ENCODE results near the gene SSUH2. TPM values are rescaled to one million over a fixed set of nuclear protein-coding genes. Genes with fewer than 3 reads are reported as not detected.

The SSUH2 gene
- total RNA-seq, 1 experiment from 2014 or later, result 0.51 TPM

GRCh38 chr3:8650583-8651416 is 6.2 kb upstream of the SSUH2 start:
- Mint-ChIP-seq H3K4me1 (ENCODE audit: insufficient read depth, unreplicated experiment) (no peaks in the 10 kb centered on the region), H3K36me3 (ENCODE audit: insufficient read depth, unreplicated experiment) (no peaks in the 10 kb centered on the region), H3K9me3 (ENCODE audit: unreplicated experiment) (no peaks in the 10 kb centered on the region), H3K4me3 (ENCODE audit: unreplicated experiment) (no peak overlapping the region), H3K27ac (ENCODE audit: low read depth, unreplicated experiment) (no peak overlapping the region), H3K27me3 (ENCODE audit: insufficient read depth, unreplicated experiment) (peaks cover 20% of the 10 kb centered on the region)
- POLR2A ChIA-PET, result no interaction called here
- TF ChIP-seq CTCF (IDR thresholded peaks at IDR 0.05; ENCODE audit: unreplicated experiment), result no peak
- intact Hi-C loops (cut with micrococcal nuclease), result no loop called here
- DNase-seq (ENCODE audit: unreplicated experiment), result no peak
- CTCF ChIA-PET, result interaction anchor here (1.6 kb wide), 1 partner anchor 12 kb away, joined by 4 read pairs; no protein-coding TSS in a partner anchor
- BruUV-seq (replicated peaks), result no TSS peak

- POLR2A ChIA-PET, result no interaction called here
- Mint-ChIP-seq H3K27ac (ENCODE audit: low read depth, unreplicated experiment) (no peak overlapping the region), H3K36me3 (ENCODE audit: insufficient read depth, unreplicated experiment) (no peaks in the 10 kb centered on the region), H3K4me1 (ENCODE audit: insufficient read depth, unreplicated experiment) (no peaks in the 10 kb centered on the region), H3K4me3 (ENCODE audit: unreplicated experiment) (no peak overlapping the region), H3K9me3 (ENCODE audit: unreplicated experiment) (no peaks in the 10 kb centered on the region), H3K27me3 (ENCODE audit: insufficient read depth, unreplicated experiment) (peaks cover 20% of the 10 kb centered on the region)
- no peak for TF ChIP-seq CTCF (IDR thresholded peaks at IDR 0.05; ENCODE audit: unreplicated experiment)
- CTCF ChIA-PET, result no interaction called here
- intact Hi-C loops (cut with micrococcal nuclease), result no loop called here
- DNase-seq (ENCODE audit: unreplicated experiment), result no peak
- no TSS peak for BruUV-seq (replicated peaks)
Measured at GRCh38 chr3:8649757-8650156, 5.2 kb upstream of the SSUH2 start.

- Mint-ChIP-seq H3K4me1 (ENCODE audit: insufficient read depth, unreplicated experiment) (no peaks in the 10 kb centered on the region), H3K9me3 (ENCODE audit: unreplicated experiment) (no peaks in the 10 kb centered on the region), H3K36me3 (ENCODE audit: insufficient read depth, unreplicated experiment) (no peaks in the 10 kb centered on the region), H3K27me3 (ENCODE audit: insufficient read depth, unreplicated experiment) (peaks cover 20% of the 10 kb centered on the region), H3K4me3 (ENCODE audit: unreplicated experiment) (no peak overlapping the region), H3K27ac (ENCODE audit: low read depth, unreplicated experiment) (no peak overlapping the region)
- intact Hi-C loops (cut with micrococcal nuclease), result no loop called here
- ChIA-PET CTCF (interaction anchor here (0.6 to 1.1 kb wide), 3 partner anchors 15 to 145 kb away, joined by 3 read pairs; no protein-coding TSS in a partner anchor), POLR2A (no interaction called here)
- no peak for TF ChIP-seq CTCF (IDR thresholded peaks at IDR 0.05; ENCODE audit: unreplicated experiment)
- no peak for DNase-seq (ENCODE audit: unreplicated experiment)
- no TSS peak for BruUV-seq (replicated peaks)
Measured at GRCh38 chr3:8648909-8649741, 4.5 kb upstream of the SSUH2 start.

Measured in MCF 10A (cell line).